Pancreas (tissue), 10 donors: ENCODE data around the gene TNRC18. TPM values are rescaled to one million over a fixed set of nuclear protein-coding genes. Genes with fewer than 3 reads are reported as not detected.
A peak's percentile ranks its signal among the peaks of the same experiment; 100 is the strongest.
"Not testable (repeated sequence)": the region's sequence is repeated elsewhere in the genome, so short reads cannot be mapped to it uniquely, and the experiment has no call there.

Experiments used
- ATAC-seq, 4 donors: fragments of 200-7000 bp; cut with Tn5 transposase; one replicate each; pipeline versions ENCODE4 v1.8.0 to v1.9.1; 2020; ENCODE audit warnings: mild to moderate bottlenecking in 4 of 4, moderate library complexity in 4 of 4
- DNase-seq, 6 donors: peaks; one replicate each; pipeline ENCODE4 v3.0.0-alpha.2; 2020
- FAIRE-seq: peaks from 2 replicates; lab custom pipeline; 2012; peaks lifted over from hg19 to GRCh38; lab: Jason Lieb, UNC
- H3K27ac ChIP-seq, 4 donors: fragments of 200-600 bp; sonication (generic); 1 replicate in 3 of 4; 2 replicates in 1 of 4; pipeline versions ENCODE4 v1.5.0 to v1.8.0; 2020
- H3K27me3 ChIP-seq, 4 donors: fragments of 200-600 bp; one replicate each; pipeline ENCODE4 v1.8.0; 2021
- H3K36me3 ChIP-seq, 3 donors: fragments of 200-600 bp; sonication (generic) in 1 of 3; one replicate each; pipeline versions ENCODE4 v1.5.0 to v1.8.0; 2020 to 2021
- H3K4me1 ChIP-seq, 3 donors: fragments of 200-600 bp; one replicate each; pipeline ENCODE4 v1.8.0; 2021
- H3K4me3 ChIP-seq, 4 donors: fragments of 200-600 bp; sonication (generic) in 2 of 4; one replicate each; pipeline versions ENCODE4 v1.5.0 to v1.8.0; 2020 to 2021
- H3K9me3 ChIP-seq, 4 donors: fragments of 200-600 bp; one replicate each; pipeline ENCODE4 v1.8.0; 2021
- WGBS, 2 donors: extraction: QIAGEN DNeasy Blood & Tissue Kit; methylation state at CpG; one replicate each; pipeline ENCODE4 v1.1.7; 2013; 5-methylcytosine and 5-hydroxymethylcytosine counted together
- intact Hi-C, 3 donors: fragments of 100-400 bp; cut with DNase I; formaldehyde crosslinking; loops; one replicate each; pipeline versions ENCODE4 v1.11.1 to v1.14.2; 2022
- polyA plus RNA-seq, 2 donors: library from polyadenylated mRNA; stranded (reverse); fragments of 200-250 nt; gene quantifications; one replicate each; pipeline ENCODE4 v1.2.3, GENCODE V29; 2013
- total RNA-seq, 6 donors: library from RNA; stranded (reverse); fragmentation: NEBNext Ultra II Directional in 4 of 6; extraction: Animal tissue kit (Norgen Biotek cat#: 25700) in 4 of 6; gene quantifications; one replicate each; pipeline versions ENCODE4 v1.2.1 to v1.2.4, GENCODE V29; 2021 to 2023
- TF ChIP-seq, protein P1 (sequence below), 4 donors: fragments of 200-600 bp; sonication (generic) in 3 of 4; IDR thresholded peaks; one replicate each; pipeline versions ENCODE4 v1.5.0 to v1.8.0; 2021; ENCODE audit warnings: antibody characterized with exemption in 4 of 4
- donor health status: healthy with polysubstance abuse.
- donor health status: DM: no; HTN: no; CAD: no; lungs with moderate emphysema.
- donor health status: DM: no; HTN: no; CAD: no.
- donor health status: control.
- donor health status: control.
- donor health status: Bipolar disorder and iron deficiency.
- donor health status: DM: yes; HTN: yes; CAD: no.
- donor health status: DM: no; HTN: no; CAD: no.
- donor health status: DM: no; HTN: no; CAD: no.
- donor health status: DM: yes; HTN: yes; CAD: no.

The TNRC18 gene
- total and polyA plus RNA-seq, 8 donors: 30.1 to 80.6 (median 36.9) TPM

DNA sequence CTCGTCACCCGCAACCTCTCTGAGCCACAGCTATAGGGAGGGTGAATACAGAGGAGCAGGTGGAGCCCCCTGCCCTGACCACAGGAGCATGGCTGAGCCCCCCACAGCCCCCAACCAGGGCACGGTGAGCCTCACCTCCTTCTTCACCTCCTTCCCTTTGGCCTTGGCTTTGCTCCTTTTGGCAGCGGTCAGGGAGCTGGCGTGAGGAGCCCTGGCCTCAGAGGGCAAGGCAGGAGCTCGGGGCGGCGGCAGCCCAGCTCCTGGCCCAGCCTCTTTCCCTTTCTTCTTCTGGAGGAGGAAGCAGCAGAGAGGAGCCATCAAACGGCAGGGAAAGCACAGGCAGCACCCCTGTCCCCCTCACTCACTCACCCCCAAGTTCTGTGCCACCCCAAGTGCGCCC is 98.7 kb downstream of the TNRC18 start:
- WGBS, 2 donors: 94% methylated on average over 10 of the region's 10 CpGs
- no peak for ATAC-seq
- H3K4me3 ChIP-seq: no peak overlapping the region
- no peaks in the 10 kb centered on the region for H3K9me3 ChIP-seq
- H3K36me3 ChIP-seq: peaks cover 0 to 32% (median 0%) of the 10 kb centered on the region in 3 donors
- H3K27me3 ChIP-seq: no peaks in the 10 kb centered on the region
- H3K4me1 ChIP-seq: no peaks in the 10 kb centered on the region
- no peak overlapping the region for H3K27ac ChIP-seq
- no peak for DNase-seq
- no peak for FAIRE-seq
- intact Hi-C loops: no loop called here
- TF ChIP-seq, protein P1, sequence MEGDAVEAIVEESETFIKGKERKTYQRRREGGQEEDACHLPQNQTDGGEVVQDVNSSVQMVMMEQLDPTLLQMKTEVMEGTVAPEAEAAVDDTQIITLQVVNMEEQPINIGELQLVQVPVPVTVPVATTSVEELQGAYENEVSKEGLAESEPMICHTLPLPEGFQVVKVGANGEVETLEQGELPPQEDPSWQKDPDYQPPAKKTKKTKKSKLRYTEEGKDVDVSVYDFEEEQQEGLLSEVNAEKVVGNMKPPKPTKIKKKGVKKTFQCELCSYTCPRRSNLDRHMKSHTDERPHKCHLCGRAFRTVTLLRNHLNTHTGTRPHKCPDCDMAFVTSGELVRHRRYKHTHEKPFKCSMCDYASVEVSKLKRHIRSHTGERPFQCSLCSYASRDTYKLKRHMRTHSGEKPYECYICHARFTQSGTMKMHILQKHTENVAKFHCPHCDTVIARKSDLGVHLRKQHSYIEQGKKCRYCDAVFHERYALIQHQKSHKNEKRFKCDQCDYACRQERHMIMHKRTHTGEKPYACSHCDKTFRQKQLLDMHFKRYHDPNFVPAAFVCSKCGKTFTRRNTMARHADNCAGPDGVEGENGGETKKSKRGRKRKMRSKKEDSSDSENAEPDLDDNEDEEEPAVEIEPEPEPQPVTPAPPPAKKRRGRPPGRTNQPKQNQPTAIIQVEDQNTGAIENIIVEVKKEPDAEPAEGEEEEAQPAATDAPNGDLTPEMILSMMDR (IDR thresholded peaks at IDR 0.05): no peak

DNA sequence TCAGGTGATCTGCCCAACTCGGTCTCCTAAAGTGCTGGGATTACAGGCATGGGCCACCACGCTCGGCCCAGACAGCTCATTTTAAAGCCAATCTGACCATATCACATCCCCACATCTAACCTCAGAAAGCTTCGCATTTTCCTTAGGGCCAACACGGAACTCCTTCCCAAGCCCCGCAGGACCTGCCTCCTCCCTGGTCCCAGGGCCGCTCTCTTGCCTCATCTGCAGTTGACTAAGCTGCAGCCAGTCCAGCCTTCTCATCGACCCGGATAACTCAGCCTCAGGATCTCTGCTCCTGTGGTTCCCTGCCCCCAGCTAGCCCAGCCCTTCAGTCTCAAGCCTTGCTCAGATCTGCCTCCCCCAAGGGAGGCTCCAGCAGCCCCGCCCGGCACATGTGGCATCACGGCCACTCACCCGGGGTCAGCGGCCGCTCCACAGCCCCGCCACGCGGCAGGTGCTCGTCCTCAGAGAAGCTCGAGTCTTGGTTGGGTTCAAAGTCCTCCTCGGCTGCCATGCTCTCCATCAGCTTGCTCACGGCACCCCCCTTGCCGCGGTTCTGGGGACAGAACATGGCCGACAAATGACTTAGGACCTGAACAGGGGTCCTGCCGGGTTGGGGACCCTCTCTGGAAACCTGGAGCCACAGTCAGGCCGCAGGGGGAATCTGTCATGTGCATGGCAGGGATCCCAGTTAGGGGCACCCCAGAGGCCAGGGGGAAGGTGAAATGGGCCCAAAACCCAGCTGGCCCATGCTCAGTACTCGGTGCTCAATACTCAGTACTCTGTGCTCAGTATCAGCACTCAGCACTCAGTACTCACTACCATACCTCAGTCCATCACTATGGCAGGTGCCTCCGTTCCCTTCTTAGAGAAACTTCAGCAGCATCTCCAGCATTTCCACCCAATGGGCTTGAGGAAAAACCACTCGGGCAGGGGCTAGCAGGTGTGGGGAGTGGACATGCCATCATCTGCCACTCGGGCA is 99.5 kb downstream of the TNRC18 start:
- ATAC-seq, FAIRE-seq, intact Hi-C loops, H3K9me3 ChIP-seq, DNase-seq, H3K27me3 ChIP-seq, H3K4me3 ChIP-seq, H3K4me1 ChIP-seq, H3K27ac ChIP-seq: not testable (repeated sequence)
- H3K36me3 ChIP-seq: peaks cover 0 to 27% (median 0%) of the 10 kb centered on the region in 3 donors
- 88 to 94% methylated on average over 30 of the region's 31 CpGs for WGBS, 2 donors

DNA sequence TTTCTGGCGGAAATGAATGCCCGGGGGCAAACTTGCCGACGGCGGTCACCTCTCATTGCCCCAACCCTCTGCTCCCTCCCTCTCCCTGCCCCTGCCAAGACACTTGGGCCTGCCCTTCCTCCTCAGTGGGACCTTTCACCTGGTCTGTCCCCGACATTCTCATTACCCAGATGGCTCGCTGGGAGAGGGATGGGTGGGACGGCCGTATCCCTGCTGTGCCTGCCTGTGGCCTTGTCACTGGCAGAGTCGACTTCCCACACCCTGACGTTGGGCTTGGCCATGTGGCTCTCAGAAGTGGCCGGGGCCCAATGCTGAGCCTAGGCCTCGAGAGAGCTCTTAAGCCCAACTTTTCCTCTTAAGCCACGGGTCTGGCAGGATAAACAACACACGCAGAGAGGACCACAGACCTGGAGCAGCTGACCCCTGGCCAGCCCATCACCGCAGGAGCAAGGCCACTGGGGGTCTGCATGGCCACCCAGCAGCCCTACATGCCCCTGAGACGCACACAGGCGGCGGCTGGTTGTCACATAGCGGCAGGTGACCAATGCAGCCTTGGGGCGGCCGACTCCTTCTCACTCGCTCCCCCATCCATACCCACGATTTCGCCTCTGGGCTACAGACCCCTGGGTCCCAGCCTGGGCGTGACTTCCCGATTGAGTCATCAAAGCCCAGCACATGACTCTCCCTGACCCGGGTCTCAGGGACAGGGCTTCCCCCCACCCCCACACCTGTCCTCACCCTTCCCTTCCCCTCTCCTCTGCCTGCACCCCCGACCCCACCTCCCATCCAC is 100.8 kb downstream of the TNRC18 start:
- DNase-seq: peak in 1 of 6 donors; percentile 71
- H3K27me3 ChIP-seq: no peaks in the 10 kb centered on the region
- no peaks in the 10 kb centered on the region for H3K9me3 ChIP-seq
- H3K27ac ChIP-seq: no peak overlapping the region
- FAIRE-seq: no peak
- H3K4me1 ChIP-seq: no peaks in the 10 kb centered on the region
- intact Hi-C loops: no loop called here
- 87 to 90% methylated on average over 27 to 29 of the region's 29 CpGs for WGBS, 2 donors
- no peak for ATAC-seq
- TF ChIP-seq, protein P1 (IDR thresholded peaks at IDR 0.05): no peak
- no peak overlapping the region for H3K4me3 ChIP-seq
- H3K36me3 ChIP-seq: peaks cover 0 to 26% (median 0%) of the 10 kb centered on the region in 3 donors

DNA sequence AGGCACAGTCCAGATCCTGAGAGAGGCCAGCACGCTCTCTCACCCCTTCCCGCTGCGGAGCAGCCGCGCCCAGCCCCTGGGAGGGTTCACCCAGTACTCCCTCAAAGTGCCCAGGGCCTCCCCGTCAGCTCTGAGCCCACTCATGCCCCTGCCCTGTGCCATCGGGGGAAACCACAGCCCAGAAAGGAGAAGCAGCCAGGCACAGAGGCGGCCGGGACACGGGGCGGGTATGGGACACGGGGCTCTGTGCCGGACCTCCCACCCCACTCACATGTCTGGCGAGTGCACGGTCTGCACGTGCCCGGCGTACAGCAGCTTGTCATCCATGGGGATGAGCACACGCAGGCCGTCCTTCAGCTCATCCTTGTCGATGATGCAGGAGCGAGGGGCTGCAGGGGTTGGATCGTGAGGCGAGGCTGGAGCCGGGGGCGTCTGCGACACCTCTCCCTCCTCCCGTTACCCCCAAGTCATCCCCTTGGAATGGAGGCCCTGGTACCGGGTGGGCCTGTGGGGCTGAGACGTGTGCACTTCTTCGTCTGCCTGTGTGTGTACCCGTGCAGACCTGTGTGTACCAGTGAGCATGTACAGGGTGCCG is 102.7 kb downstream of the TNRC18 start:
- WGBS, 2 donors: 98 to 99% methylated on average over 33 of the region's 33 CpGs
- FAIRE-seq (no peak), ATAC-seq (no peak), DNase-seq (peak in 1 of 6 donors; percentile 60)
- TF ChIP-seq, protein P1 (IDR thresholded peaks at IDR 0.05): no peak
- Histone ChIP-seq H3K27ac (no peak overlapping the region), H3K4me1 (no peaks in the 10 kb centered on the region), H3K4me3 (no peak overlapping the region), H3K9me3 (no peaks in the 10 kb centered on the region), H3K27me3 (no peaks in the 10 kb centered on the region), H3K36me3 (peaks cover 0 to 31% (median under 1%) of the 10 kb centered on the region in 3 donors)
- intact Hi-C loops: no loop called here

DNA sequence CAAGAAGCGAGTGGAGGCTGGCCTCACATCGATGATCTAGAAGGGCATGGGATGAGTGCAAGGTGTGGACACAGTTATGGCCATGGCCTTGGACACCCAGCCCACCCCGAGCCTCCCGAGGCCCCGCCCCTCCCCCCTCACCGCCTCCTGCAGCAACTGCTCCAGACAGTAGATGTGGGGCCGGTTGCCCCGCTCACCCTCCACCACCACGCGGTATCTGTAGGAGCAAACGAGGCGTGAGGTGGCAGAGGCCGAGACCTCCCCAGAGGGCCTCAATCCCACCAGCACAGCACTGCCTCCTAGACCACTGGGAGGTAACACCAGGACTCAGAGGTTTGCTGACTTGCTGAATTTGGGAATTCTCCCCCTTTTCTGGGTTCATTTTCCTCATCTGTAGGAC is 103.2 kb downstream of the TNRC18 start:
- 97% methylated on average over 11 to 13 of the region's 13 CpGs for whole genome bisulfite sequencing, 2 donors
- no peaks in the 10 kb centered on the region for H3K4me1 ChIP-seq
- TF ChIP-seq, protein P1 (IDR thresholded peaks at IDR 0.05): no peak
- H3K9me3 ChIP-seq: no peaks in the 10 kb centered on the region
- peaks cover 0 to 36% (median 5%) of the 10 kb centered on the region in 3 donors for H3K36me3 ChIP-seq
- FAIRE-seq: no peak
- H3K27me3 ChIP-seq: no peaks in the 10 kb centered on the region
- no peak for ATAC-seq
- no peak overlapping the region for H3K27ac ChIP-seq
- intact Hi-C loops: no loop called here
- DNase-seq: peak in 1 of 6 donors; percentile 33
- H3K4me3 ChIP-seq: no peak overlapping the region

DNA sequence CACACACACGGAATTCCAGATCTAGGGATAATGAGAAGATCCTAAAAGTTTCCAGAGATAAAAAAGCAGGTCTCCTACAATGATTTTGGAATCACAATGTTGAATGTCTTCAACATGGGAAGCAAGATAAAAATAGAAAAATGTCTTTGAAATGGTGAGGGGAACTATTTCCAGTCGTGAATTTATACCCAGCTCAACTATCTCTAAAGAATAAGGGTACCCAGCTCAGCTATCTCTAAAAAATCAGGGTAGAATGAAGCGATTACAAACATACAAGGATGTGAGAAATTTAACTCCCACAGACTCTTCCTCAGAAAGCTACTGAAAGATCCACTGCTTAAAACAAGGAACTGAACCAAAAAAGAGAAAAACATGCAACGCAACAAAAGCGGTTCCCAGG is 105.0 kb downstream of the TNRC18 start:
- H3K27ac ChIP-seq, H3K9me3 ChIP-seq, H3K4me3 ChIP-seq, H3K27me3 ChIP-seq, FAIRE-seq, H3K4me1 ChIP-seq, intact Hi-C loops, ATAC-seq, DNase-seq: not testable (repeated sequence)
- peaks cover 2 to 26% (median 5%) of the 10 kb centered on the region in 3 donors for H3K36me3 ChIP-seq
- 96 to 97% methylated on average over 5 of the region's 5 CpGs for WGBS, 2 donors
